Common myeloid progenitor, CD34-positive (primary cell): ENCODE measurements around the gene TTC7B.

Experiments used
- CTCF ChIA-PET: fragments of 350-600 bp; sonication (Branson Sonifier 250); formaldehyde crosslinking; loops from one replicate; lab custom pipeline; 2021; ENCODE audit warnings: antibody characterized with exemption; lab: Charles Lee
- POLR2A ChIA-PET: fragments of 350-600 bp; sonication (Branson Sonifier 250); formaldehyde crosslinking; loops from one replicate; lab custom pipeline; 2021; ENCODE audit warnings: antibody characterized with exemption; lab: Charles Lee
- DNase-seq, 3 donors: peaks; one replicate each; pipeline versions ENCODE4 v3.0.0 to v3.0.0-alpha.2; 2013
- H3K27ac ChIP-seq, 2 experiments: 1 replicate in 1 of 2; 2 replicates in 1 of 2; pipeline ENCODE4 v1.7.0; 2013; ENCODE audit warnings: inconsistent platforms in 2 of 2, low read length in 2 of 2, mild to moderate bottlenecking in 2 of 2, low read depth in 1 of 2, moderate library complexity in 1 of 2; ENCODE audit not compliant: severe bottlenecking in 2 of 2, insufficient read depth in 1 of 2, poor library complexity in 1 of 2
- H3K27me3 ChIP-seq, 5 experiments: replicated peaks in 2 of 5; 1 replicate in 3 of 5; 2 replicates in 2 of 5; pipeline versions ENCODE4 v1.6.1 to v1.7.0; 2013; ENCODE audit warnings: low read length in 4 of 5, mild to moderate bottlenecking in 2 of 5, moderate library complexity in 2 of 5, inconsistent platforms in 1 of 5; ENCODE audit not compliant: insufficient read depth in 5 of 5, control insufficient read depth in 4 of 5
- H3K36me3 ChIP-seq, 4 experiments: 1 replicate in 2 of 4; 2 replicates in 2 of 4; pipeline versions ENCODE4 v1.6.1 to v1.7.0; 2013; ENCODE audit warnings: low read length in 3 of 4, control low read depth in 1 of 4, mild to moderate bottlenecking in 1 of 4; ENCODE audit not compliant: control insufficient read depth in 4 of 4, insufficient read depth in 4 of 4
- H3K4me1 ChIP-seq, 4 experiments: 1 replicate in 3 of 4; 2 replicates in 1 of 4; pipeline versions ENCODE4 v1.6.1 to v1.7.1; 2013; ENCODE audit warnings: low read length in 3 of 4, mild to moderate bottlenecking in 3 of 4, control low read depth in 1 of 4, inconsistent platforms in 1 of 4, moderate library complexity in 1 of 4; ENCODE audit not compliant: control insufficient read depth in 4 of 4, insufficient read depth in 4 of 4; ENCODE audit errors: control extremely low read depth in 1 of 4
- H3K4me3 ChIP-seq, 7 experiments: 1 replicate in 4 of 7; 2 replicates in 3 of 7; pipeline versions ENCODE4 v1.5.1 to v1.7.0; 2013; ENCODE audit warnings: mild to moderate bottlenecking in 7 of 7, low read length in 6 of 7, moderate library complexity in 6 of 7, inconsistent platforms in 2 of 7, low read depth in 2 of 7, control low read depth in 1 of 7; ENCODE audit not compliant: insufficient read depth in 4 of 7, control insufficient read depth in 1 of 7; ENCODE audit errors: extremely low read depth in 1 of 7
- H3K9me3 ChIP-seq, 5 experiments: 1 replicate in 4 of 5; 2 replicates in 1 of 5; pipeline versions ENCODE4 v1.6.1 to v1.7.1; 2013; ENCODE audit warnings: low read length in 4 of 5, mild to moderate bottlenecking in 2 of 5, inconsistent platforms in 1 of 5, low read depth in 1 of 5, moderate library complexity in 1 of 5; ENCODE audit not compliant: control insufficient read depth in 4 of 5, insufficient read depth in 2 of 5; ENCODE audit errors: control extremely low read depth in 1 of 5
- WGBS: methylation state at CpG from one replicate; pipeline ENCODE4 v1.1.5; 2013; ENCODE audit not compliant: insufficient coverage; 5-methylcytosine and 5-hydroxymethylcytosine counted together

TTC7B gene

GRCh38 chr14:90797919-90798318 is 18.3 kb downstream of the TTC7B start:
- H3K27ac ChIP-seq, result no peak overlapping the region
- 89% methylated on average over 11 of the region's 13 CpGs for WGBS
- POLR2A ChIA-PET, result no interaction called here
- H3K9me3 ChIP-seq, result no peaks in the 10 kb centered on the region
- H3K27me3 ChIP-seq, result no peaks in the 10 kb centered on the region
- peaks cover 0 to 55% (median 47%) of the 10 kb centered on the region in 4 experiments for H3K4me1 ChIP-seq
- CTCF ChIA-PET, result interaction anchor here (0.5 to 5.1 kb wide), 9 partner anchors 11 to 101 kb away, joined by 3 to 32 read pairs (median 4); partner anchors contain the start of gene TTC7B
- H3K4me3 ChIP-seq, result peak overlapping the region in 1 of 7 experiments; percentile 29
- no peaks in the 10 kb centered on the region for H3K36me3 ChIP-seq
- DNase-seq, result no peak

- Histone ChIP-seq H3K4me1 (peaks cover 0 to 53% (median 44%) of the 10 kb centered on the region in 4 experiments), H3K27ac (no peak overlapping the region), H3K36me3 (no peaks in the 10 kb centered on the region), H3K4me3 (peak overlapping the region in 1 of 7 experiments; percentile 29), H3K27me3 (no peaks in the 10 kb centered on the region), H3K9me3 (no peaks in the 10 kb centered on the region)
- CTCF ChIA-PET, result interaction anchor here (0.7 to 5.1 kb wide), 7 partner anchors 10 to 38 kb away, joined by 3 to 32 read pairs (median 5); partner anchors contain the start of gene TTC7B
- WGBS, result 22% methylated on average over 3 of the region's 3 CpGs
- POLR2A ChIA-PET, result interaction anchor here (1.2 kb wide), 1 partner anchor 39 kb away, joined by 3 read pairs; no protein-coding TSS in a partner anchor
- peak in 2 of 3 donors; percentile 49 to 59 for DNase-seq
Observed at GRCh38 chr14:90797451-90797850, 18.8 kb downstream of the TTC7B start.

DNA sequence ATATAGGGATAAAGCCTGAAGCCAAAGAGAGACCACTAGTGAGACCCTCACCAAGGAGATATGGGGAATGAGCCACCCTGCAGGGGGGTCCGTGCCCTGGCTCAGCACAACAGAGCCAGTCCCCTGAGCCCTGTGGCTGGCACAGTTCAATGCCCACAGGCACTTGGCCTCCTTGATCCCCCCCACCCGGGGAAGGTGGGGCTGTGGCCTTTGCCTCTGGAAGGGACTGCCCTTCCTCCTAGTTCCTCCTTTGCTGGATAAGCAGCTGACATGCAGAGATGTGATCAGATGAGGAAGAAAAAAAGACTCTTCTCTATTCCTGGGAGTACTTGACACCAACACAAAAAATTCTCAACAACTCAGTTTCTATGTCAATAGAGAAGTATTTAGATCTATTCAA is 19.9 kb downstream of the TTC7B start:
- Histone ChIP-seq H3K4me3 (peak overlapping the region in 1 of 7 experiments; percentile 2), H3K36me3 (no peaks in the 10 kb centered on the region), H3K9me3 (no peaks in the 10 kb centered on the region), H3K27ac (peak overlapping the region in 1 of 2 experiments; percentile 38), H3K27me3 (no peaks in the 10 kb centered on the region), H3K4me1 (peaks cover 0 to 43% (median 34%) of the 10 kb centered on the region in 4 experiments)
- WGBS, result 78% methylated on average over 1 of the region's 2 CpGs
- CTCF ChIA-PET, result interaction anchor here (1.0 to 5.1 kb wide), 6 partner anchors 10 to 39 kb away, joined by 3 to 32 read pairs (median 12); partner anchors contain the start of gene TTC7B
- POLR2A ChIA-PET, result interaction anchor here (1.0 to 1.5 kb wide), 3 partner anchors 15 to 38 kb away, joined by 3 read pairs; no protein-coding TSS in a partner anchor
- DNase-seq, result peak in 2 of 3 donors; percentile 58 to 69

GRCh38 chr14:90795744-90796143 is 20.5 kb downstream of the TTC7B start:
- H3K36me3 ChIP-seq, result no peaks in the 10 kb centered on the region
- H3K4me1 ChIP-seq, result peaks cover 0 to 37% (median 28%) of the 10 kb centered on the region in 4 experiments
- 100% methylated on average over 6 of the region's 8 CpGs for whole genome bisulfite sequencing
- no peak for DNase-seq
- ChIA-PET POLR2A (interaction anchor here (0.6 to 1.5 kb wide), 3 partner anchors 9 to 37 kb away, joined by 3 read pairs; no protein-coding TSS in a partner anchor), CTCF (interaction anchor here (0.8 to 5.1 kb wide), 8 partner anchors 9 to 86 kb away, joined by 3 to 32 read pairs (median 5); partner anchors contain the start of gene TTC7B)
- no peaks in the 10 kb centered on the region for H3K9me3 ChIP-seq
- H3K27me3 ChIP-seq, result no peaks in the 10 kb centered on the region
- H3K4me3 ChIP-seq, result no peak overlapping the region
- H3K27ac ChIP-seq, result no peak overlapping the region

- Histone ChIP-seq H3K9me3 (no peaks in the 10 kb centered on the region), H3K27me3 (no peaks in the 10 kb centered on the region), H3K4me3 (no peak overlapping the region), H3K27ac (no peak overlapping the region), H3K36me3 (no peaks in the 10 kb centered on the region), H3K4me1 (peaks cover 0 to 20% (median 10%) of the 10 kb centered on the region in 4 experiments)
- WGBS, result 95% methylated on average over 8 of the region's 12 CpGs
- CTCF ChIA-PET, result no interaction called here
- POLR2A ChIA-PET, result no interaction called here
- DNase-seq, result no peak
Observed at GRCh38 chr14:90791486-90791885, 24.7 kb downstream of the TTC7B start.

GRCh38 chr14:90788031-90788430 is 28.2 kb downstream of the TTC7B start:
- Histone ChIP-seq H3K27me3 (no peaks in the 10 kb centered on the region), H3K9me3 (no peaks in the 10 kb centered on the region), H3K27ac (no peak overlapping the region), H3K4me1 (peaks cover 0 to 3% (median 0%) of the 10 kb centered on the region in 4 experiments), H3K4me3 (no peak overlapping the region), H3K36me3 (peaks cover 0 to 15% (median 7%) of the 10 kb centered on the region in 4 experiments)
- ChIA-PET CTCF (interaction anchor here (1.0 to 4.5 kb wide), 9 partner anchors 9 to 62 kb away, joined by 3 to 32 read pairs (median 3); no protein-coding TSS in a partner anchor), POLR2A (interaction anchor here (0.6 to 0.7 kb wide), 2 partner anchors 12 to 60 kb away, joined by 3 read pairs; no protein-coding TSS in a partner anchor)
- WGBS, result 78% methylated on average over 7 of the region's 7 CpGs
- DNase-seq, result peak in 2 of 3 donors; percentile 47 to 61
